ENCODE results near the gene HK3.

Gene HK3

DNA sequence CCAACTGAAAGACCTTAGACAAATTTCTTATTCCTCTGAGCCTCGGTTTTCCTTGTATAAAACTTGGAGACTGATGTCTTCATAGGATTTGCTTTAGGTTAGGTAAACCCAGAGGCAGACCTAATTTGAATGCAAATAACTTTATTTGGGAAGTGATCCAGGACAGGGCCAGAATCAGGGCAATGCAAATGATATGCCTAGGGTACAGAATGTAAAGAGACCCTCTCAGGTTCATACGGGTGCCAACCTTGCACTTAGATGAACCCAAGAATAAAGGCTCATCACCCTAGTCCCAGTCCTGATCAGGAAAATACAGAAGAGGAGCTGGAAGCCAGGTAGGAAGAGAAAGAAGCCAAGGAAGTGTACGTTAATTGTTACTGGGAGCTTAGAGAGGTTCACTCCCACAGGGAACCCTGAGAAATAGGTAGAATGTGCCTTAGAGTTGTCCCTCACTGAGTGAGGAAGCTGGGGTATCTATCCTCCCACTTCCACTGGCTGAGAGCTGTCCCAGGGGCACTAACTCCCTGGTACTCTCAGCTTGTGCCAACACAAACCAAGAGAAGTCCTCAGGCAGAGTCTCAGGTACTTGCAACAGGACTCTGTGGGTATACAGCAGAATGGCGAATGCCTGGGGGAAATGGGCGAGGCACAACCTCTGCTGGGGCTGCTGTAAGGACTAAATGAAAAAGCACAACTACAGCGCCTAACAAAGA is 3.1 kb upstream of the HK3 start:
- no peak for DNase-seq

DNA sequence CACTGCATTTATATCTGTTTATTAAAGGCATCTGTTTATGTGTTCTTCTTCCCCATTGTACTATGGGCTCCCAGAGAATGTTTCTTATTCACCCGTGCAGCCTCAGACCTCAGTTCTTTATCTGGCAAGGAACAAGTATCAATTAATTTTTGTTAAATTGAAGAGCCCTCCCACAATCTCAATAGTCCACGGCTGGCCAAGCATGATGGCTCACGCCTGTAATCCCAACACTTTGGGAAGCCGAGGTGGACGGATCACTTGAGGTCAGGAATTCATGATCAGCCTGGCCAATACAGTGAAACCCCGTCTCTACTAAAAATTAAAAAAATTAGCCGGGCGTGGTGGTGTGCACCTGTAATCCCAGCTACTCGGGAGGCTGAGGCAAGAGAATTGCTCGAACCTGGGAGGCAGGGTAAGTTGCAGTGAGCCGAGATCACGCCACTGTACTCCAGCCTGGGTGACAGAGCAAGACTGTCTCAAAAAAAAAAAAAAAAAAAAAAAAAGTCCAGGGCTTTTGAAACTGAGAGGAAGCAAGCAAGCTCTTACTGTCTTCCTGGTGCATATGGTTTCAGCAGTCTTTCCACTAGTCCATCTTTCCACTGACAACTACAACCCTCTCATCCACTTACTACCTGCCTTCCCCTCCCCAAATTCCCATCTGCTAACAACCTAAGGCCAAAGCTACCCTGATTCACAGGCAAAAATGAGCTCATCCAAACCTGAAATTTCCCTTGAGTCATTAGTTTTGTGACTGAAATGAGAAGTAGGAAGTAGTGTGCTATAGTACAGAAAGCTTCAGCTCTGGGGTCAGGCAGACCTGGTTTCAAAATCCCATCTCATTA is 2.3 kb upstream of the HK3 start:
- DNase-seq = no peak

DNA sequence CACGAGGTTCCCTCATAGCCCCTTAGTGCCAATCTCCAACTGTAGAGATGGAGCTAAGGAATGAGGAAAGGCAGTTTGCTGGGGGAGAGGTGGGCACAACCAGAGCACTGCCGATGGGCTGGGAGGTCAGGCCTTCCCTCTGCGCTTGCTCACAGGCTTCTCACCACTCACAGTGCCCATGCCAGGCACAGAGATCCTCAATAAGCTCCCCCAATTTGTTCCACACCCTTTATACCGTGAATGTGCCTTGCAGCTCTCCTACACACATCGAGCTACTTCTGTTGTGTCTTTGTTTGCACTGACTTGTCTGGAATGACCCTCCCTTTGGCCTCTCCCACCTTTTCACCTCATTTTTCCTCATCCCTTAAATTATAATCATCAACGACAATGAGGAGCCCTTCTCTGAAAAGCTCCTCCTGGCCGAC is 1.6 kb upstream of the HK3 start:
- no peak for DNase-seq

DNA sequence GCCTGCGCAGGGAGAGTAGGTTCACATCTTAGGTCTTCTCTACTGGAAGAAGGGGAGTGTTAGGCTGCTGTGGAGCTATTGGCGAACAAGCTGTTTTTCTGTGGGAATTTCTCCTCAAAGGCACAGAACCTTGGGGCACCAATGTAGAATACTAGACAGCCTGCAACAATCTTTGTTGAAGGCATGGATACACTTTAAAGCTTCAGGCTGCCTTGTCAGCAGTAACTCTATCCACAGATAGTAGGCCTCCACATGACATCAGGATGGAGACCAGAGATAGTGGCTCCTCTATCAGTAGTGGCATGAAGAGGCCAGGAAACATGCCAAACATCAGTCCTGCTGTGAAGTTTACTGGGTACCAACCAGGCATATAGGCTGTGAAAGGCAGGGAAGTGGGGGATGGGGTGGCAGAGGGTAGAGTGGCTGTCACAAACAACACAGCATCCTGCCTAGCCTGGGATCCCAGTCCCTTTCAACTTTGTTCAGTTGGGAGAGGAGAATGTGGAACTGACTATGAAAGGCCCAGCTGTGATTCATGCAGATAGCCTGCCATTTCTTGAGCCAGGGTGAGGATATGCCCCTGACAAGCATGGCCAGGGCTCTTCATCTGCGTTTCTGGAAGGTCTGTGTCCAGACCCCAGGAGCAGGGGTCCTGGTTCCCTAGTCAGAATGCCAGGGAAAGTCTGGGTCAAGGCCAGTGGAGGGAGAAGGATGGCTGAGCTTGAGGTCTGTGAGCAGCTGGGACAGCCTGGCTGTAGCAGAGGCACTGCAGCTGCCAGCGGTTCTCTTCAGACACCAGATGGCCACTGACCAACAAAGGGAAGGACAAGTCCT is 1.0 kb upstream of the HK3 start:
- DNase-seq = no peak

DNA sequence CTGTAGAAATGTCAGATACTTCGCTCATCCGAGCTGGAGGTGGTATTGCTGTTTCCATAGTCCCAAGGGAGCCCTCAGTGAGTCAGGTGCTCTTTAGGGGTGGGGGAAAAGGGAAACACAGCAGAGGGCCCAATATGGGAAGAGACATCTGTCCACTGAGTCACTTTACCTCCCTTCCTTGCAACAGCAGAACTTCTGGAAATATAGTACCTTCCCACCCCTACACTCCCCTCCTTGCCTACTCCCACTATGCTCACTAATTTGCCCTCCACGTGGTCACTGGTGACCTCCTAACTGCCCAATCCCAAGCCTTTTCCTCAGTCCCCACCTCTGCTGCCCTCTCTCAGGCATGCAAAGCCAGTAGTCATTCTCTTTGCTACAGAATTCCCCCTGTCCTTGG is 1.9 kb downstream of the HK3 start:
- DNase-seq = no peak

DNA sequence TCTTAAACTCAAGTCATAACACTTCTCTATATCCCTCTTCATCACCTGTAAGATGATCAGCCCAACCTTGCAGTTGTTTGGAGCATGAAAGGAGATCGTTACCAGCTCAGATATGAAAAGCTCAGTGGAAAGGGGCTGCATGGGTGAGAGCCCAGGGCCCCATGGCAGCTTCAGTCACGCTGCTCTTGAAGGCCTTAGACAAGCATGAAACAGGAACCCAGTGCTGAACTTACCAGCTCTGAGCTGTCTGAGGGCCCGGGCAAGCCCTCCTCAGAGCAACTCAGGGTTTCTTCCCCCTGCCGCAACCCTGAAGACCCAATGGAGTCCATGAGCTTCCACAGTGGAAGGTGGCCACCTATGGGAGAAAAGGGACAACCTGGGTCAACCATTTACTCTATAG is 3.3 kb downstream of the HK3 start:
- DNase-seq = no peak

DNA sequence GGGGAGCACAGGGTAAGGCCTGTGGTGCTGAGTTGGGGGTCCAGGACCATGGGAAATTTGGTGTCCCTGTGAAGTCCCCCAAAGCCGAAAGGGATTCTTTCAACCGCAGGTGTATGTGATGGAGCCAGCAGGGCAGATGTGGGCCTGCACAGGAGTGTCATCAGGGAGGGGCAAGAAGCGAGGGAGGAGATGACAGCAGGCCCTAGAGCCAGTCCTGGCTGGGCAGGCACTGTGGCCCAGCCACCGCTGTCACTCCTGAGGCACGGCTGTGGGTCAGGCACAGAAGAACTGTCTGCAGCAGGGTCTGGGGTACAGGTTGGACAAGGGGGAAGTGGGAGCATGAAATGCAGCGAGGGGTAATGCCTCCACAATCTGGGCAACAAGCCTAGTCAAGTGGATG is 4.8 kb downstream of the HK3 start:
- no peak for DNase-seq

DNA sequence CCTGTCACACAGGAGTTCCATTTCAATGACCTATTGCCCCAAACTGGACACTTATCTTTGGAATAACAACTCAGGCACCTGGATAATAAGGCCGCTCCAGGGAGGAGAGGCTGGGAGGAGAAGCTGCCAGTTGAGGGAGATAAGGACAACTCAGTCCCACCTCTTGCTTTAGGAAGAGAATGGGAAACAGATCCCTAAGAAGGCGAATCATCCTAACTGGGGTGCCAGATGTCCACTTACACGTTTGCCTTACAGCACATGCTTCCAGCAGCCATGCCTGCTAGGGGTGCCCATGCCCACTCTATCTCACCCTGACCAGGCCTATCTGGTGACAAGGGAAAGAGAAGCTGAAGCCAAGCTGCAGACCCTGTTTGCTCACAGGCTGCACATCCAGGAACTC is 6.5 kb downstream of the HK3 start:
- no peak for DNase-seq

DNA sequence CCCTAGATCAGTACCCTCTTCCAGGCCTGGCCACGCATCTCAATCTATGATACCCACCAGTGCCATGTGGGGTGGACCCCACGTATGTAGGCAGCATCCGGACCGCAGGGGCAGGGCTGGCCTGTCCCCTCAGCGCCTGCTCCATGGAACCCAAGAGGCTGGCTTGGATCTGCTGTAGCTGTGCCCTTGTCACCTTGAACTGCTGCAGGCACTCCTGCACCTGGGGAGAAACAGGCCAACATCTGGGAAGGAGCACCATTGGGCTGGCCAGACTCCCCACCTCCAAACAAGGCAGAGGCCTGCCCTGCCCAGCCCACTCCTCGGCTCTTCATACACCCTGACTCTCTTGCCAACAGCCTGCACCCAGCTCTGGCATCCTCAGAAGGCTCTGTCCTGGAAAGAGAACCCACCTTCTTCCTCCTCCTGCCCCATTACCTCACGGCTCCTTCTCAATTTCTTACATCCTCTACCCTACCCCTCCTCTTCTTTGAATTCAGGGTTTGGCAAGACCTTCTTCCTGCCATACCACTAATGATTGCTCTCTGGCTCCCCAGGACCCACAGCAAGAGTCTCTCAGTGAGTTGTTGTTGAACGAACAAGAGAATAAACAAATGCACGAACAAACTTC is 7.7 kb downstream of the HK3 start:
- DNase-seq = no peak

DNA sequence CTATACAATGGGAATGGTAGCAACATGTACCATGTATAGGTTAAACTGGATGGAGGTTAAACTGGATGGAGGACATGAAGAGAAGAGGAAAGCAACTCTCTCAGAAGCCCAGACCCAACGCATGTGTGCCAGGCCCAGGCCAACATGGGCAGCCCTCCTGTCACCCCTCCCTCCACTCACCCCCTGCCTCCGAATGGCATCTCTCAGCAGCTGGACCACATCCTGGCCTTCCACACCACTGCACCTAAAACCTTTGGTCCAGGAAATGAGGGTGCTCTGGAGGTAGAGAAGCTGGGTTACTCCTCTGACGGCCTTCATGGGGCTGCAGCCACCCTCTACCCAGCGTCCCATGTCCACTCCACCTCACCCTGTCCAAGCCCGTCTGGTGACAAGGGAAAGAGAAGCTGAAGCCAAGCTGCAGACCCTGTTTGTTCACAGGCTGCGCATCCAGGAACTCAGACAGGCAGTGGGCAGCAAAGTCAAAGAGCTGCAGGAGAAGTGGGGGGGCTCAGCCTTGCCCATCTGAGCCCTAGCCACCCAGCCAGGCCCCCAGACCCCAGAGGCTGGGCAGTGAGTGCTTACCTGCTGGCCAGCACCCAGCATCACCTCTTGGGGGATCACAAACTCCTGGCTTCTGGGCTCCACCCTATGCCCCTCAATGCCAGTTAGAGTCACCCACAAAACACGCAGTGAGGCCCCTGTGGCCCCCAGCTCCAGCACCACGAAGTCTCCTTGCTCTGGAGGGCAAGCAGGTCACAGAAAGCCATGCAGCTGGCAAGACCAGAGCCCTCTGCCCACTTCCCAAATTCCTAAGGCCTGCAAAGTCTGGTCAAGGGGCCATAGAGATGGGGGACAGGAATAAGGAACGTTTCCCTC is 8.5 kb downstream of the HK3 start:
- no peak for DNase-seq

DNA sequence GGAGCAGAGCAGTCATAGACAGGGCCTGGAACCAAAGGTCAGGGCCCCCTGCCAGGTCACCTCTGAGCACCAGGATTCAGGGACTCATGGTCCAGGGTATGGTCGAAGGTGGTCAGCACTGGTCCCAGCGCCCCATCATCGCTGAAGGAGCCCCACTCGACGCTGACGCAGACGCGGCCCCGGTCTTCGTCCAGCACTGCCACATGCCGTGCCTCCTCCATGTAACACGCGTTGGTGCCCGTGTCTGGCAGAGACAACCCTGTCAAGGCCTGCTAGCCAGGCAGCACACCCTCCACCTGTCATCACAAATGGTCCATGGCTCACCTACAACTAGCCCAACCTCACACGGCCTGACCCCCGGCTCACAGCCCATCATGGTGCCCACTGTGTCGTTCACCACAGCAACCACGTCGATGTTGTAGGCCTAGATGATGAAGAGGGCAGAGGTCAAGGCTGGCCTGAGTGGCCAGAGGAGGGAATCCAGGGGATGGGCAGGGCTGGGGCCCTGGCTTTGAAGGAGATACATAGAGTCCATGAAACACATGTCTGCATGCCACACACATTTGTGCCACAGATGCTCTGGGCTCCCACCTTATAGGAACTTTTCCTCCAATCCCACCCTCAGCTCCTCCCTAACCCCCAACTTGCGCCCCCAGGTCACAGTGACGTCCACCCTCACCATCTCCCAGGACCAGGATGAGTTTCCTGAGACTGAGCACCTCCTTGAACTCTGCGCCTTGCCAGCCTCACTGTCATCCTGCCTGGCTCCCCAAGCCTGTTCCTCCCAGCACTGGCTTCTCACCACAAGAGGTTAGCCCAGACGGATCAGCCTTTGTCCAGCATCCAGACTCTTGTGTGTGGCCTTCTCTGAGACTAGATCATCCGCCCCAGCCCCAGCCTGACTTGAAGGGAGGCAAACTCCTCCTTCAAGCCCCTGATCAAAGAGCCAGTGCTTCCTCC is 9.5 kb downstream of the HK3 start:
- no peak for DNase-seq

DNA sequence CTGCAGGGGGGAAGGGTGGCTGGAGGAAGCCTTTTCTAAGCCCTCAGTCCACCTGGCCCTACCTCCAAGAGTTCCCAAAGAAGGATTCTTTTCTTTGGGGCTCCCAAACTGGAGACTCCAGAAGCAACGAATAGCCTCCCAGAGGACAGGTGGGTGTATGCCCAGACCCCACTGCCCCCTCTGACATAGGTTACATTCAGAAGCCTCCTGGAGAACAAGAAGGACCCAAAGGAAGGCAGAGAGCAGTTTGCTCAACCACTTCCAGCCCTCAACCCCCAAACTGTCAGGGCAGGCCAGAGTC is 10.3 kb downstream of the HK3 start:
- DNase-seq = no peak

DNA sequence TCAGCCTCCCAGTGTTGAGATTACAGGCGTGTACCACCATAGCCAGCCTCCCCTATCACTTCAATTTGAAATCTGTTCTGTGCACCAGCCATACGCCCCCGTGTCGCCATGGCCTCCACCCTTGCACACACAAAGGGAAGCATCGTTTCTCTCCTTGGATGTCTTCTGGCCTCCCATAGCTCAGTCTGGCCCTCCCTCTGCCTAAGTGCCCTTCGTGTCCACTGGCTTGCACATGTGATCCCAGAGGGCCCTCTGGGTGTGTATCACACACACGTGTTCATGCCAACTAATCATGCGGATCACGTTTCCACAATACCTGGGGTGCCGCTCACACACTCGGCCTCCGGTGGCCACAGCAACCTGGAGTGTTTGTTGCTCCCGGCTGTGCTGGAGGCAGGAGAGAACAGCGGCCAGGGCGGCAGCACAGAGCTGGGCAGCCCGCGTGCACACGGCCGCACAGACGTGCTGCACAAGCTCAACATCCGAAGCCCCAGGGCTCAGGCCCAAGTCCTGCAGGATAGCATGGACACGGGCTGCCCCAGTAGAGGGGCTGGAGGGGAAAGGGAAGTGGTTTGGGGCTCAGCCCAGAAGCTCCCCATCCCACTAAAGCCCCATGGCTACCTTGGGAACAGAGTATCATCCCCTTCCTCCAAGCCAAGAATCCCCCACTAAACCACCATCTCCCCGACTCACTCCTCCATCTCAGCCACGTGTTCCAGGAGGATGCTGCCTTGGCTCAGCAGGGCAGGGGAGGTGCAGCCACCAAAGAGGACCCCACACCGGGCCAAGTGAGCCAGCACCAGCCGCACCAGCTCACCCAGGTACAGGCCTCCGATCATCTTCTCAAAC is 10.9 kb downstream of the HK3 start:
- no peak for DNase-seq

DNA sequence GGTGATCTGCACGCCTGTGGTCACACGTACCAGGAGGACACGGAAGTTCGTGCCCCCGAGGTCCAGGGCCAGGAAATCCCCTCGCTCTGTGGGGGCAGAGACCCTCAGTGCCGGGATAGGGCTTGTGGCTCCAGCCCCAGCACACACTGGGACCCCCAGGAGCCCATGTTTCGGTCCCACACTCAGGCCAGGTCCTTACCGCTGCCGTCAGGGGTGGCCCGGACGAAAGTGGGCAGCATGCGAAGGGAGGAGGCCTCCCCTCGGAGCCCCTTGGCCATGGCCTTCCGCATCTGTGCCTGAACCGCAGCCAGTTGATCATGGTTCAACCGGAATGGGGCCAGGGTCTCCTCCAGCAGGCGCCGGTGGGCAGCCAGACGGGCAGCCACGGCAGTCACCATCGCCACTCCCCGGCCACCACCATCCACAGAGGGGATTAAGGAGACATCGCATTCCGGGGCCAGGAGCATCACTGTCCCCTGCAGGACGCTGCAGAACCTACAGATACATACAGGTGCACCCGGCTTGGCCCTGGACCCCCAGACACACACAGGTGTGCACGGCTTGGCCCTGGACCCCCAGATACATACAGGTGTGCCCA is 11.8 kb downstream of the HK3 start:
- no peak for DNase-seq

DNA sequence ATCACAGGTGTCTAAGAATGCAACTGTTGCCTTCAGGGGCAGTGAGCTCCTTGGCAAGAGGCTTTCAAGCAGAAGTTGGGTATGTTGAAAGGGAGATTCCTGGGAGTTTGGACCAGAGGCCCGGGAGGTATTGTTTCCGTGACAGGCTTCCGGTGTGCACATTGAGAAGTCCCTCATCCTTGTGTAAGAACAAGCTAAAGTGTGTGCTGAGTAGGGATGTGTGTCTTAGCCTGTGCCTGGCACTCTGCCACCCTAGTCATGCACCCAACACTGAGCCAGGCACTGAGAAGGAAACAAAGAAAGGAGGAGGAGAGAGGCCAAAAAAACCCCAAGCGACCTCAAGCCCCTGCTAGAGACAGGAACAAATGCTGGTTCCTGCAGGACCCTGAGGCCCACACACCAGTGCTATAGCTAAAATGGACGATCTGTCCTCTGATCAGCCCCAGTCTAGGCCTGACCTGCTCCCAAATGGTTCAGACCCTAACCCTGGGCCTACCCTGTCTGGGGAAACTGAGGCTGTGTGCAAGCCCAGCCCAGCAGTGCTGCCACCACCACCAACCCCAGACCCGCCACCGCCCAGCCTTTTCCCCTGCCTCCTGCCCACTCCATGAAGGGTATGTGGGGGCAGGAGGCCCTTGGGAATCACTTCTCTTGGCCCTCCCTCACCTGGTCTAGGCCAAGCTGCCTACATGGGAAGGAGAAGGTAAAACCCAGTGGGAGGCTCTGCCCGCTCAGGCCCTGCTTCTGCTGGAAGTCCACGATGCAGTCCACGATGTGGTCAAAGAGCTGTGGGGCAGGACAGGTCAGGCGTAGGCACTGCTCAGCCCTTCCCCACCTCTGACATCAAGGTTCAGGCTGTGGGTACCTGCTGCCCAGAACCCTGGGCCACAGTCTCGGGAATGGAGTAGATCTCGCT is 12.6 kb downstream of the HK3 start:
- no peak for DNase-seq

DNA sequence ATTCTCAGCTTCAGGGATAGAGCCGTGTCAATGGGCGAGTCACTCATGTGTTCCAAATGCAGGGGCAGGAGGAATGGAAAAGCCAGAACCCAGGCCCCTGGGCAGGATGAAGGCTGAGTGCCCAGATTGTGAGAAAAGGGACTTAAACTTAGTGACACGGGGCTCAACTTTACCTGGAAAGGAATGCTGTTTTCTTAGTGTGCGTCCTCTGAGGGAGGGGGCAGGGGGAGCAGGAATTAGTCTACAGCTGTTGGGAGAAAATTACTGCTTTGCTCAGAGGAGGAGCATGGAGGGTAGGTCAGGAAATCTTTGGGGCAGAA is 14.6 kb downstream of the HK3 start:
- DNase-seq = no peak

DNA sequence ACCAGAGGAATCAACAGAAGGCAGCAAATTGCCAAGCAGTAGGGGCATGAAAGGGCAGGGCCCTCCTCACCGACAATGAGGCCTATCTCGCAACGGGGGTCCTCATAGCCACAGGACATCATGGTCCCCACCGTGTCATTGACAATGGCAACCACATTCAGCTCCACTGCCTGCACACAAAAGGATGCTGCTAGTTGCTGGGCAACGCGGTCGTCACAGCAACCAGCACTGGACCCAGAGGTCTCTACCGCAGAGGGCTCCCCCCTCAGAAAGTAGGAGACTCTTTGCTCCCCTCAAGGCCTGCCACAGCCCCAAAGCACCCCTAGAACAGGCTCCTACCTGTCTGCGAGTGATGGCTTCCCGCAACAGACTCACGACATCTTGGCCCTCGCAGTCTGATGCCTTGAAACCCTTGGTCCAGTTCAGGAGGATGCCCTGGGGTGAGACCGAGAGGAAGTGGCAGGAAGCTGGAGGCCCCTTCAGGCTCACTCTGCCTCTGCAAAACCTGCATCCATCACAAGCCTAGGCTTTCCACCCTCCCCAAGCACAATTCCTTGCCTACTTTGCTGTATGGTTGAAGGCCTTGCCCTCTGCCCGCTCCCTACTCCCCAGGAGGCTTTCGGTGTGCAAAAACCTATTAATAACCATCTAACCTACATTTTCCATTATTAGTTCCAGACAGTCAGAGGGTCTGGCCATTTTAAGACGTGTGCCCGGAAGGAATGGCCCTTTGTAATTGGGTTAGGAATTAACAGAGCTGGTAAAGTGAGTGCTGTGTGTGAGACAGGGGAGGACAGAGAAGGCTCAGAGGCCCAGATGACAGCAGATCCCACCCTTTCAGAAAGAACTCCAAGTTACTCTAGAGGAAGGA is 15.2 kb downstream of the HK3 start:
- no peak for DNase-seq

DNA sequence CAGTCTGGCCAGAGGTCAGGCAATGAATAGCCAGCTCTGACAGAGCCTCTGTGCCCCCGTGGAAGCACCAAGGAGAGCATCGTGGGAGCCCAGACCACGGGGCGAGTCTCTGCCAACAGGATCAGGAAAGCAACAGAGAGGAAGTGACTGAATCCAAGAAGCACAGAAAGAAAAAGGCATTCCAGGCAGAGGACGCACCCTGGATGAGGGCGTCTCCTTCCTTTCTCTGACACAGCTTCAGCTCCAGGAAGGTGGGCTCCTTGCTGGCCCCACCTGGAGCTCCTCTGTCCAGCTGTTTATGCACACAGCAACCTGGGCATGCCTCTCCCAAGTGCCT is 16.6 kb downstream of the HK3 start:
- no peak for DNase-seq
